Omental fat pad (tissue), 4 donors: ENCODE measurements around the gene CCDC97. TPM values are rescaled to one million over a fixed set of nuclear protein-coding genes. Genes with fewer than 3 reads are reported as not detected.

Source experiments
- ATAC-seq: fragments of 150-250 bp; one replicate; pipeline ENCODE4 v1.9.1; 2016; ENCODE audit warnings: mild to moderate bottlenecking, moderate library complexity; ENCODE audit not compliant: low FRiP score
- DNase-seq: peaks from one replicate; pipeline ENCODE4 v3.0.0-alpha.2; 2019; ENCODE audit warnings: low spot score
- total RNA-seq, 4 donors: library from RNA; depleted of rRNA; stranded (reverse); fragments of >200 nt; gene quantifications; one replicate each; pipeline ENCODE4 v1.1.0, GENCODE V29; 2016
- TF ChIP-seq, protein P1 (sequence below), 3 donors: fragments of 450-650 bp; IDR thresholded peaks; one replicate each; pipeline ENCODE4 v1.5.1; 2016 to 2017; ENCODE audit warnings: antibody characterized with exemption in 3 of 3, mild to moderate bottlenecking in 3 of 3, moderate library complexity in 2 of 3

The CCDC97 gene
- total RNA-seq, 4 donors from 2014 or later, result 11.8 to 16.6 (median 13.9) TPM

DNA sequence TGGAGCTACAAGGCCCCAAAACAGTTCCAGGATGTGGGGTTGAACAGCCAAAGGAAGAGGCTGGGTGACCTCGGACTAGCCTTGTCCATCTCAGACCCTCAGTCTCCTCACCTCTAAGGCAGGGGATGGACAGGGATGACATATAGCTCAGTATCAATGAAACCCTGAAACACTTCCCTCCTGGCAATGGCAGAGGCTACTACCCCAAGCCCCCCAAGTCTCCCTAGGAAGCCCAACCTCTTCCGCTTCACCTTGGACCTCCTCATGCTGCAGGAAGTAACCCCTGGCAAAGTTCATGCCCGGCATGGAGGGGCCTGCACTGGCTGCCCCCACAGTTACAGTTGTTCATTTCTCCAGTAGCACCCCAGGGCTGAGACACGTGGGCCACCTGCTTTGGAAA, 10.6 kb downstream of the CCDC97 start:
- TF ChIP-seq, protein P1, sequence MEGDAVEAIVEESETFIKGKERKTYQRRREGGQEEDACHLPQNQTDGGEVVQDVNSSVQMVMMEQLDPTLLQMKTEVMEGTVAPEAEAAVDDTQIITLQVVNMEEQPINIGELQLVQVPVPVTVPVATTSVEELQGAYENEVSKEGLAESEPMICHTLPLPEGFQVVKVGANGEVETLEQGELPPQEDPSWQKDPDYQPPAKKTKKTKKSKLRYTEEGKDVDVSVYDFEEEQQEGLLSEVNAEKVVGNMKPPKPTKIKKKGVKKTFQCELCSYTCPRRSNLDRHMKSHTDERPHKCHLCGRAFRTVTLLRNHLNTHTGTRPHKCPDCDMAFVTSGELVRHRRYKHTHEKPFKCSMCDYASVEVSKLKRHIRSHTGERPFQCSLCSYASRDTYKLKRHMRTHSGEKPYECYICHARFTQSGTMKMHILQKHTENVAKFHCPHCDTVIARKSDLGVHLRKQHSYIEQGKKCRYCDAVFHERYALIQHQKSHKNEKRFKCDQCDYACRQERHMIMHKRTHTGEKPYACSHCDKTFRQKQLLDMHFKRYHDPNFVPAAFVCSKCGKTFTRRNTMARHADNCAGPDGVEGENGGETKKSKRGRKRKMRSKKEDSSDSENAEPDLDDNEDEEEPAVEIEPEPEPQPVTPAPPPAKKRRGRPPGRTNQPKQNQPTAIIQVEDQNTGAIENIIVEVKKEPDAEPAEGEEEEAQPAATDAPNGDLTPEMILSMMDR (IDR thresholded peaks at IDR 0.05), result no peak
- DNase-seq (no peak), ATAC-seq (no peak)

DNA sequence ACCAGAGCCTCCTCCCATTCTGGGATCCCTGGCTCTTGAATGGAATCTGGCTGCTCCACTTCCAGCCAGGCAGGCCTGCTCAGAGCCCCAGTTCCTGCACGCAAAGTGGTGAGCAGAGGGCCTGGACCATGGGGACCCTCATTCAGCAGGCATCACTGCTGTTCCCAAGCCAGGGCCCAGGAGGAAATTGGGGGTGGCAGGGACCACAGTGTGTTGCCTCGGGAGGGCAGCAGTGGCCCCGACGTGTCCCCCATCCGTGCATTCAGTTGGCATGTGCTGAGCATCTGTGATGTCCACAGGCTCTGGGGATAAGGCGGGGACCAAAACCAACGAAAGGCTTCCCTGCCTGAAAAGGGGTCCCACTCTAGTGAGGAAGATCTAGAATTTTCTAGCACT, 11.2 kb downstream of the CCDC97 start:
- ATAC-seq, result no peak
- no peak for DNase-seq
- TF ChIP-seq, protein P1 (IDR thresholded peaks at IDR 0.05), result no peak

DNA sequence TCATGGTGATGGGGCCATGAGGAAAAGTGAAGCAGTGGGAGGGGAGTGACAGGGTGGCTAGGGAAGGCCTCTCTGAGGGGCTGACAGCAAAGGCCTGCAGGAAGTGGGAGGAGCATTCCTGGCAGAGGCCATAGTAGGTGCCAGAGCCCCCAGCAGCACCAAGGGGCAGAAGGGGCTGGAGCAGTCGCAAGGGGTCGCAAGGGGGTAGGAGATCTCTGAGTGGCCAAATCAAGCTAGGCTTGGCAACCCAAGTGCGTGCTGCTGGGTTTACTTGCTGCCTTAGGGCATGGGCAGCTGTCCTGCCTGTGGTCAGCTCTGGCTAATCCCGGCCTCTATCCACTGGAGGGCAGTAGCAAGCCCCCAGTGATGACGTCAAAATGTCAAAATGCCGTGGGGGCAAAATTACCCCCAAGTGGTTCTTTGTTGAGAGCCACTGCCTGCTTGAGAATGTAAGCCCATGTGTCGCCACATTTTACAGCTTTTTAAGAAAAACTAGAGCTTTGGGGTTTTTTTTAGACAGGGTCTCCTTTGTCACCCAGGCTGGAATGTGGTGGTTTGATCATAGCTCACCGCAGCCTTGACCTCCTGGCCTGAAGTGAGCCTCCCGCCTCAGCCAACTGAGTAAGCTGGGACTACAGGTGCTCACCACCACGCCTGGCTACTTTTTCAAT, 11.8 kb downstream of the CCDC97 start:
- ATAC-seq (no peak), DNase-seq (no peak)

DNA sequence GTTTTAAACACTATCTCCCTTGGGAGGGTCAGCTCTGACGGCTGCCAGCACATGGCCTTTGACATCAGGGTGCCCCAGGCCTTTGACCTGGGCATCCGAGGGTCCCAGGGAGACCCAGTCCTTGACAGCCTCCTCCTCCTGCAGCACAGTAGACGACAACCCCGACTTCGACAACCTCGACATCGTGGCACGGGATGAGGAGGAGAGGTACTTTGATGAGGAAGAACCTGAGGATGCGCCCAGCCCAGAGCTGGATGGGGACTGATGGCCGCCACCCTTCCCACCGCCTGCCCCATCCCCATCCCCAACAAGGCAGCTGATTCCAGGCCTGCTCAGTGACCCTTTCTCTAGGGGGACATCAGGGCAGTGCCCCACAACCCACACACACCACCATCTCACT, 12.5 kb downstream of the CCDC97 start:
- ATAC-seq, result no peak

More for the DNA sequence above, 11.8 kb downstream of the CCDC97 start:
- TF ChIP-seq, protein P1 (IDR thresholded peaks at IDR 0.05), result peak in 1 of 3 donors; percentile 37

DNA sequence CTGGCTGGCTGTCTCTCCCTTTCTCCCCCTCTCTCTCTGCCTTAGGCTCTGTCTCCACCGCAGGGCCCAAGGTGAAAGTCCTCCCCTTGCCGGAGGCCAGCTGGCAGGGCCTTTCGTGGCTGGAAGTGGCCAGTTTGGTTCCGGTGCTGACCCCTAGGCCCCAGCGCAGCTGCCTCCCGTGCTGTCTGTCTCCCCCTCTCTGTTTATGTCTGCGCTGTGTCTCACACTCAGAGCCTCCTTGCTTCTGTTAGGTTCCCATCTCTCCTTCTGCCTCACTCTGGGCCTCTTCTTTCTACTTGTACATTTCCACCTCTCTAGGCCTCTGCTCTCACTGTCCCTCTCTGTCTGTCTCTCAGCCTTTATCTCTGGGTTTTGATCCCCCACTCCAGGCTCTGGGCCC, 13.1 kb downstream of the CCDC97 start:
- DNase-seq (no peak), ATAC-seq (no peak)
- TF ChIP-seq, protein P1 (IDR thresholded peaks at IDR 0.05), result no peak

More for the DNA sequence above, 12.5 kb downstream of the CCDC97 start:
- no peak for DNase-seq
- TF ChIP-seq, protein P1 (IDR thresholded peaks at IDR 0.05), result no peak

DNA sequence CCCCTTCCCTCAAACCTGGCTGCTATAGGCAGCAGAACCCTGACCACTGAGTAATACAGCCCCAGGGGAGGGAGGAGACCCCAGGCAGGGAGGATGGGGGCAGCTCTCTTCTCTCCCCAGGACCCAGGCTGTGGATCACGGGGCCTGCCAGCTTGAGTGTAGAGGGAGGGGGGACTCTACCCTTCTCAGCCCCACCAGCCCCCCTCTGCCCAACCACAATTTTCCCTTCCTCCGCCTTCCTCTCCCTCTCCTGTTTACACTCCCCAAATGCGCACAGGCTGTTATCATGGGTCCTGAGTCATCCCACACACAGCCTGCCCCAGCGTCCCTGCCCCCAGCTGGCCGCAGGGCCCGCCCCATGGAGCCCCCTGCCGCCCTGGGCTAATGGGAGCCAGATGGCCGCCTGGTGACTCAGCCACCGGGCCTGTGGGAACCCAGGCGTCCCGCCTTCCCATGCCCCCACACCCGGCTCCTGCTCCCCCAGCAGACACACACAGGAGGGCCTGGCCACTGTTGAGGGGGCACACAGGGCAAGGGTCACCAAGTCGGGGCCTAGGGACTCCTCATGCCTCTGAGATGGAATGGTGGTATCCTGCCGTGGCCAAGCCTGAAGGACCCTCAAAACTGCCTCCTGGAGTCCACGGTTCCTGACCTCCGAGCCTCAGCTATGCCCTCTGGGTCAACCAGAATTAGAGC, 13.6 kb downstream of the CCDC97 start:
- TF ChIP-seq, protein P1 (IDR thresholded peaks at IDR 0.05), result no peak
- DNase-seq (no peak), ATAC-seq (peak; percentile 69)
